ENCODE data around the gene PNCK.

- TF ChIP-seq GATA3 (IDR thresholded peaks at IDR 0.05; ENCODE audit: low read depth, low read length), result no peak
- TF ChIP-seq GATA2 (IDR thresholded peaks at IDR 0.05; ENCODE audit: low read depth, low read length), result no peak
Observed at GRCh38 chrX:153697924-153698865, 24.6 kb upstream of the PNCK start.

Data from SH-SY5Y (cell line).